Measurements from ENCODE around the gene TBCC.

TBCC gene, protein sequence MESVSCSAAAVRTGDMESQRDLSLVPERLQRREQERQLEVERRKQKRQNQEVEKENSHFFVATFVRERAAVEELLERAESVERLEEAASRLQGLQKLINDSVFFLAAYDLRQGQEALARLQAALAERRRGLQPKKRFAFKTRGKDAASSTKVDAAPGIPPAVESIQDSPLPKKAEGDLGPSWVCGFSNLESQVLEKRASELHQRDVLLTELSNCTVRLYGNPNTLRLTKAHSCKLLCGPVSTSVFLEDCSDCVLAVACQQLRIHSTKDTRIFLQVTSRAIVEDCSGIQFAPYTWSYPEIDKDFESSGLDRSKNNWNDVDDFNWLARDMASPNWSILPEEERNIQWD

DNA sequence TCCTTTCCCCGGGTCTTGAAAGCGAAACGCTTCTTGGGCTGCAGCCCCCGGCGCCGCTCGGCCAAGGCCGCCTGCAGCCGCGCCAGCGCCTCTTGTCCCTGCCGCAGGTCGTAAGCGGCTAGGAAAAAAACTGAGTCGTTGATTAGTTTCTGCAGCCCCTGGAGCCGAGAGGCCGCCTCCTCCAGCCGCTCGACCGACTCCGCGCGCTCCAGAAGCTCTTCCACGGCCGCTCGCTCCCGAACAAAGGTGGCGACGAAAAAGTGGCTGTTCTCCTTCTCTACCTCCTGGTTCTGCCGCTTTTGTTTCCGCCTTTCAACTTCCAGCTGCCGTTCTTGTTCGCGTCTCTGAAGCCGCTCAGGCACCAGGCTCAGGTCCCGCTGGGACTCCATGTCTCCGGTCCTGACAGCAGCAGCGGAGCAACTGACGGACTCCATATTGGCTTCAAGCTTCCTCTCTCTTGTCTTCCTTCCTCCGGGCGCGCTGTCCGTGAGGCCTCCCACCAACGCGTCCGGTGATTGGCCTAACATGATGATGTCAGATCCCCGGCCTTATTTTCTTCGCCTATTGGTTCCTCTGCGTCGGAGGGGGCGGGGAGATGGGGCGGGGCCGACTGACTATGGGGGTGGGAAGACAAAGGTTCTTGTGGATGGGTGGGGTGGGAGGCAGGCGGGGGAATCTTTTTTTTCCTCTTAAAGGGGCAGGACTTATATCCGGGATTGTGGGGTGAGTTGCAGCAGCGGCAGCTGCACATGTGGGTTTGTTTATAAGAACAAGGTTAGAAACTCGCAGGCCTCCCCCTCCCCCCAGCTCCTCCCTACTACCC is at the start of gene TBCC:
TBCC (minus strand) TSS at position 464 of the 823 bp plus-strand sequence; CDS start at position 434, 30 bp downstream.
- DNase-seq (ENCODE audit: low read depth) = peak; percentile 97
- H3K4me3 ChIP-seq (ENCODE audit: low read depth, low read length) = peak within 1 kb of the TSS; percentile 96

DNA sequence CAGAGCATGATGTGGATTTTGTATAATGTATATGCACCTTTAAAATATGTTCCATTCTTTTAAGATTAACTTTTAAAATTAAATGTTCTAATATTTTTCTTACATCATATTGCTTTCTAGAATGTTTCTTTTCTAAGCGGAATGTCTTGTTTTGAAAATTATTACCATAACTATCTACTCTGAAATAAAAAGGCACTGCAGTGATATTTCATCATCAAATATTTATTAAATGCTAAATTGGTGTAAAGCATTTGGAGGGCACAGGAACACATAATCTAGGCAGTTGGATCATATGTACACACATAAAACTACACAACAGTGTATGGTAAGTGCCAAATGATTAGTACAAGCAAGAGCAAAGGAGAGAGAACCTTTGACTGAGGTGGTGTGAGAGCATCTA is 49.7 kb upstream of the TBCC start:
- DNase-seq (ENCODE audit: low read depth) = no peak
- no peak overlapping the region for H3K4me3 ChIP-seq (ENCODE audit: low read depth, low read length)

DNA sequence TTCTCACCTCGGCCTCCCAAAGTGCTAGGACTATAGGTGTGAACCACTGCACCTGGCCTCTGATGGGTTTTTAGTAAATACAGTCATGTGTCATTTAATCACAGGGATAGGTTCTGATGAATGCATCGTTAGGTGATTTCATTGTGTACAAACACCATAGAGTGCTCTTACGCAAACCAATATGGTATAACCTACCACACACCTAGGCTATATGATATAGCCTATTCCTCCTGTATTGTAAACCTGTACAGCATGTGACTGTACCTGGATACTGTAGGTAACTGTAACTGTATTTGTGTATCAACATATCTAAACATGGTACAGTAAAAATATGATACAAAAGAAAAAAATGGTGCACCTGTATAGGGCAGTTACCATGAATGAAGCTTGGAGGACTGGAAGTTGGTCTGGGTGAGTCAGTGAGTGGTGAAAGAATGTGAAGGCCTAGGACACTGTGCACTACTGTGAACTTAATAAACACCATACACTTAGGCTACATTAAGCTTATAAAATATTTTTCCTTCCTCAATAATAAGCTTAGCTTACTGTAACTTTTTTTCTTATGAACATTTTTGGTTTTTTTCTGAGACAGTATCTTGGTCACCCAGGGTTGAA is 45.9 kb upstream of the TBCC start:
- H3K4me3 ChIP-seq (ENCODE audit: low read depth, low read length) = no peak overlapping the region
- no peak for DNase-seq (ENCODE audit: low read depth)

DNA sequence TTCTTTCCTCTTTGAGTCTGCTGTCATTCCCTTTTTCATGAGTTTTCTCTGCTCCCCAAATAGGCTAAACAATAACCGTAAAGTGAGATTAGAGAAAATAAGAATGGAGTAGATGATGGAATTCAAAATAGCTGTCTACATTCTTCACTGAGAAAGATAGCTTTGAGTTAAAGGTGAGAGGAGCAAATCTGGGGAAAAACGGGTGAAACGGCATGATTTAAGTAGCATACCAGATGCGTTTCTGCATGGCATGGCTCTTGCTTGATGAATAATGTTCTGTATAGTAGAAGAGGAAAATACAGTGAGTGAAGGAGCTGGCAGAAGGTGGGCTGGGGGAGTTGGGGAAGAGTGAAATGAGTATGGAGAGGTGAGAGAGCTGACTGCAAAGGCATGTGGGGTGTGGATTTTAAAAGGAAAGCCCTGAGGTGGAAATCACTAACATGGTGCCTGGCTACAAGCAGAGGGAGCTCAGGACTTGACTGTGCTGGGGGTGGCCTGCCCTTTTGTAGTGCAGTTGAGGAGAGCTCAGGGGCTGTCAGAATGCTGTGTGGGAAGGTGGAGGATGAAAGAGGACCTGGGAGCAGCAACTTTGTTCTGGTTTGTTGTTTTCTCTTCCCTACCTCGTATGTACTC is 44.8 kb upstream of the TBCC start:
- no peak for DNase-seq (ENCODE audit: low read depth)
- H3K4me3 ChIP-seq (ENCODE audit: low read depth, low read length) = no peak overlapping the region

DNA sequence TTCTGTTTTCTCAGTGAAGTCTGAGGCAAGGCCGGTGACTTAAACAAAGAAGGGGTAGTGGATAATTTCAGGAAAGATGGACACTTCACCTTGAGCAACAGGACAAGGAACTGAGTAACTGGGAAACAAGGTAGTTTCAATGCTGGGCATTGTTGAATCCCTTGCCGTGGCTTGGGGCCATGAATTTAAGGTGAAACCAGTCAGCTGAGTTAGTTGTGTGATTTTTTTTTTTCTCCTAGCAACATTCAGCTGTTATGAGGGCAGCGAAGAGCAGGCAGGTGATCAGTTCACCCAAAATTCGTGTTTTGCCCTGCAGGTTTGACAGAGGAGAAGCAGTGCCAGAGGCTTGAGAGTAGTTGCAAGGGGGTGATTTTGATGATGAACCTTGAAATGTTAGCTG is 42.8 kb upstream of the TBCC start:
- DNase-seq (ENCODE audit: low read depth) = no peak
- H3K4me3 ChIP-seq (ENCODE audit: low read depth, low read length) = no peak overlapping the region

DNA sequence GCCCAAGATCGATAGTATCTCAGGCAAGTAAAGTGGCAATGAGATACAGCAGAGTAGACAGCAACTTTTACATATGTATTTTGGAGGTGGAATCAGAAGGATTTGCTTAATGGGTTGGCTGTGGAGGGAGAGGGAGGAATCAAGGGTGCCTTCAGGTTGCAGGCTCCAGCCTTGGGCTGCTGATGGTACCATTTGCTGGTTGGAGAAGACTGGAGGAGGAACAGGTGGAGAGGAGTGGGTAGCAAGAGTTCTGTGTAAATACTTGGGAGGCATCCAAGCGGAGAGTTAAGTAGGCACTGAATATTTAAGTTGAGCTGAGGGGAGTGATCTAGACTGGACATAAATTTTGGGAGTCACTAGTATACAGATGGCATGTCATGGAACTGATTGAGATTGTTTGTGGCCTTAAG is 41.2 kb upstream of the TBCC start:
- H3K4me3 ChIP-seq (ENCODE audit: low read depth, low read length) = no peak overlapping the region
- DNase-seq (ENCODE audit: low read depth) = no peak

DNA sequence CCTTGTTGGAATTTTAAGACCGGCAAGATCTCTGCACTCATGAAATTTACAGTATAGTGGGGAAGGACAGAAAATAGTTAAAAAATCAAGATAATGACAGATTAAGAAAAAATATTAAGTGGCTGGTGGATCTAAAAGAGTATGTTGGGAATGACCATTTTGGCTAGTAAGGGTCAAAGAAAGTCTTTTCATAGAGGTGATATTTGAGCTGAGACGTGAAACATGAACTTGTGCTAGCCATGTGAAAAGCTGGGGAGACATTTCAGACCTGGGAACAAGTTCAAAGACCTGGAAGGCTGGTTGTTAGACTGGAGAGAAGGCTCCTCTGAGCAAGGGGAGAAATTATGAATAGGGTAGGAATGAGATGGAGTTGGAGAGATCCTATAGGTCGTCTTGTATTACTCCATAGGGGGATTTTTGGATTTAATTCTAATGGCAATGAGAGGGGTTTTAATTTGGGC is 40.7 kb upstream of the TBCC start:
- no peak overlapping the region for H3K4me3 ChIP-seq (ENCODE audit: low read depth, low read length)

DNA sequence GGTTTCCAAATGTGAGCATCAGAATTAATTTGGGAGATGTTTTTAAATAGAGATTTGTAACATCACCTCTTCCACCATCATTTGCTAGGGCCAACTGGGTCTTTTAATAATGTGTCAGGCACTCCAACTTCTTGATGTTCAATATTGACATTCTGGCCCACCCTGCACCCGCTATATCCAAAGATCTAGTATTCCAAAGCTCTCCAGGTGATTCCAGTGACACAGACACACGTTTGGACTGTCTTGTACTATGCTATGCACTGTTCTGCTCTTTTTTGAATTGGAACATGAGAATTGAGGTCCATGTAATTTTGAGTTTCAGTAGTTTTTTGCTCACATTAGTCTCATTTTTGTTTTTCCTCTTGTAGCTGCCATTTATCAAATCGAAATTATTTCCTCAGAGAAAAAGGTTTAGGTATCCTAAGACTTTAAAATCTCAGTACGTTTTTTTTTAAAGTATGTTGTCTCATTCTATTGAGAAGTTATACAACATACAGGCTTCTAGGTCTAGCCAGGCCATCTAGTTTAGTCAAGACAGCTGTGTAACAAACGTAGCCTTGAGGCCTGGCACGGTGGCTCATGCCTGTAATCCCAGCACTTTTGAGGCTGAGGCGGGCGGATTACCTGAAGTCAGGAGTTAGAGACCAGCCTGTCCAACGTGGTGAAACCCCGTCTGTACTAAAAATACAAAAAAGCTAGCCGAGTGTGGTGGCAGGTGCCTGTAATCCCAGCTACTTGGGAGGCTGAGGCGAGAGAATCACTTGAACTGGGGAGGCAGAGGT is 39.0 kb upstream of the TBCC start:
- no peak for DNase-seq (ENCODE audit: low read depth)
- H3K4me3 ChIP-seq (ENCODE audit: low read depth, low read length) = peak overlapping the region; percentile 80

More for the DNA sequence above, 40.7 kb upstream of the TBCC start:
- DNase-seq (ENCODE audit: low read depth) = no peak

DNA sequence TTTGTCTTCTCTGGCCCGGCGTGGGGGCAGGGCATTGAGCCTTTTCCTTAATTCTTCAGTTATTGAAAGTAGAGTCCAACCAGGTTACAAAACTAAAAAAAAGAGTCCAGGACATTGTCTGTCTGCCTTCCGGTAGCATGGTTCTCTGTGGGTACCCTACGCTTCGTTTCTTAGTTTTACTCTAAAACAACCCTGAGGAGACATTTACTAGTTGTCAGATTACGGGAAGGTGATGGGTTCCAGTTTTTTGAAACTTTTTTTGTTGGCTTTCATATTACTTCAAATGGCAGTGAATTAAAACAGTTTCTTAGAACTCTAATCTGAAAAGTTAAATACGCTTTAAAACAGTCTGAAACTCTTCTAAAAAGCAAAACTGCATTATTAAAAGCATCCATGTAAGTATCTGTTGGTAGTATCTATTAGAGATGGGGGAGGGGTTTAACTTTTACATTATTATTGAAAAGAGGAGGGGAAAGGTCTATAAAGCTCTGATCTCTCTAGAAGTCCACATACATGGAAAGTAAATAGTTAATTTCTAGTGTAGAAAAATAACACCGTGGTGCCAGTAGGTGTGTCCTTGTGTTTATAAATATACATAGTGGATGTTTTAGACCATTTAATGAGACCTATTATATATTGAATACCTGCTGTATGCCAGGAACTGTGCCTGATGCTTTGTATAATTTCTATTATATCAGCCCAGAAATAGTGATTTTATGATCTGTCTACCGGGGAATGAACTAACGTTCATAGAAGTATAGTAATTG is 38.2 kb upstream of the TBCC start:
- no peak for DNase-seq (ENCODE audit: low read depth)
- peak overlapping the region; percentile 80 for H3K4me3 ChIP-seq (ENCODE audit: low read depth, low read length)

DNA sequence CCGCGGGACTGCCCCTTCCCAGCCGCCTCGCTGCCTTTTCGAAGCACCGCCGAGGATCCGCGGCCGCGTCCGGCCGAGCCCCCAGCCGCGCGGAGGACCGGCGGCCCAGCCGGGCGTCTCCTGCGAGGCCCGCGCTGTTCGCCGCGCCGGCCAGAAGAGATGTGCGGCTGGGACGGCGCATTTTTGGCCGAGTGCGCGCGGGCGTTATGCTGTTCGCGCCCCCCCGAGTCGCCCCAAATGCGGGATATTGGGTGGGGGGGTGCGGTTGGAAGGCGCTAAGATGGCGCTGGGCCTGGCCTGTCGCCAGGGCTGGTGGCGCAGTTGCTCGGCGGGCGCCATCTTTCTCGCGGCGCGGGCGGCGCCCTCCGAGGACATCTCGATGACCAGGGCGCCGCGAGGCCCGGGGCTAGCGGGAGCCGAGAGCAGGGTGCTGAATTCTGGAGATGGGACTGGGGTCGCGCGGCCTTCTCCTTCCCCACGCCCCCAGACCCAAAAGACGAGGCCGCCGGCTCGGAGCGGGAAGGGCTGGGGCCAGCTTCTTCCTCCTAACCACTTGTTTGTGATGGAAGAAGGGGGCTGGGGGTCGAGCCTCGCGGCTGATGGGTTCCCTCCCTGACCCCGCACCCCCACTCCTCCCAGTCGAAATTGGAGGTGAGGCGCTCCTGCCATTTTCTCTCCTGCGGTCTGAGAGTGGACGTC is 37.4 kb upstream of the TBCC start:
- peak; percentile 21 for DNase-seq (ENCODE audit: low read depth)
- peak overlapping the region; percentile 80 for H3K4me3 ChIP-seq (ENCODE audit: low read depth, low read length)

DNA sequence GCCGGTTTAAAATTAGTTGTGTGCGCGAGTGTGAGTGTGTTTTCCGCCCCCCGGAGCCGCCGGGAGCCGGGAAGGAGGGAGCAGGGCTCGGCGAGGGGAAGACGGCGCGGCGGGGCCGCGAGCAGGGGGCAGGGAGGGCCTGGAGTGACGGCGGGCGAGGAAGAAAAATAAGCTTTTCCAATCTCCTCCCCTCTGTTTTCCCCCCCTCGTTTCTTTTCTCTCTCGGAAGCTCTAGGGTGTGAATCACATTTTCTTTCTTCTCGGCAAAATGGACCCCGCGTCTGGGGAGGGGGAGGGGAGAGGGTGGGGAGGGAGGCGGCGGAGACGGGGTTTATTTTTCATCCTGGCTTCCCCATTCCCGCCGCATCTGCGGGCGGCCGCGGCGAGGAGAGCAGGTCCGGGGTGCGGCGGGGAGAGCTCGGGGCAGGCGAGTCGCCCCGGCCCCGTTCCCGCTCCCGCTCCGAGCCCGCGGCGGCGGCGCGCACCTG is 36.8 kb upstream of the TBCC start:
- peak; percentile 77 for DNase-seq (ENCODE audit: low read depth)
- H3K4me3 ChIP-seq (ENCODE audit: low read depth, low read length) = peak overlapping the region; percentile 80

DNA sequence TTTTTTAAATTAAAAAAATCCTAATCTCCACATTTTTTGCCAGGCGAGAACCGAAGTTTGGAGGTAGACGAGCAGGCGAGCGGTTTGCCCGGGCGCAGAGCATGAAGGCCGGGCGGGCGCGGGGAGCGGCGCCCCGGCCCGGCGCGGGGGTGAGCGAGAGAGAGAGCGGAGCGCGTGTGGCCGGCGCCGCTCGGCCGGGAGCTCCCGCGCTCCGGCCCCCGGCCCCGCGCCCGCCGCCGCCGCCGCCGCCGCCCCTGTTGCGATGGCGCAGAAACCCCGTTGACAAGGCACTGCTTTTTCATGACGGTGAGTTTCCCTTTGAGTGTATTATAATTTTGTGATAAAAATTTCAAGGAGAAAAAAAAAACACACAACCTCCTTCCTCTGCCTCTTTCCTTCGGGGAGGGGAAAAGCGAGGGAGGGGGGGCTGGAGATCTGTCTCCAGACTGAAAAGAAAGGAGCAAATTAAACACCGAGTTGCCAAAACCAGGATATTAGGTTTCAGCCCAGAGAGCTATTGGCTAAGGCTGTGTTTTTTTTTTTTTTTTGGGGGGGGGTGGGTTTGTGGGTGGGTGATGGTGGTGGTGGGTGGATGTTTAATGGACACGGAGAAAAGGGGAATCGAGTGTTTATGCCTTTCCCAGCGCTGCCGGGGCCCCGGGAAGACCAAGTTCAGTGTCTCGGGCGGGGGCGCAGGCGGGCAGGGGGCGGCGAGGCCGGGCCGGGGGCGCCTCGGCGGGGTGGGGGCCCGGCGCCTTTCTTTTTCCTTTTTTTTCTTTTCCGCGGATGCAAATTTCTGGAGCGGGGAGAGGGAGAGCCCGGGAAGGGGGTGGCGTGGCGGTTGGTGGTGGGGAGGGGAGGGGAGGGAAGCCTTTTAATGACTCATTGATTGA is 36.1 kb upstream of the TBCC start, which contains the start of gene BICRAL:
BICRAL (plus strand) TSS at position 257 of the 893 bp plus-strand sequence. CDS start 39,971 bp downstream, outside the sequence.
- peak within 1 kb of the TSS; percentile 80 for H3K4me3 ChIP-seq (ENCODE audit: low read depth, low read length)
- DNase-seq (ENCODE audit: low read depth) = peak; percentile 44

DNA sequence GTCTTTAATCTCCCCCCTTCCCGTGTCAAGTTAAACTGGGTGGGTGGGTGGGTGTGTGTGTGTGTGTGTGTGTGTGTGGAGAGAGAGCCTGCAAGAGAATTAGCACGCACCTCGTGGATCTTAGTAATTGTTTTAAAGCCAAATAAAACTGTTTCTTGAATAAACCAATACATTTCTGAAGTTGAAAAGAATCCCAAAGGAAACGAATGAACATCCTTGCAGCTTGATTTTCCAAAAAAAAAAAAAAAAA is 35.6 kb upstream of the TBCC start:
- H3K4me3 ChIP-seq (ENCODE audit: low read depth, low read length) = peak overlapping the region; percentile 80
- DNase-seq (ENCODE audit: low read depth) = no peak

DNA sequence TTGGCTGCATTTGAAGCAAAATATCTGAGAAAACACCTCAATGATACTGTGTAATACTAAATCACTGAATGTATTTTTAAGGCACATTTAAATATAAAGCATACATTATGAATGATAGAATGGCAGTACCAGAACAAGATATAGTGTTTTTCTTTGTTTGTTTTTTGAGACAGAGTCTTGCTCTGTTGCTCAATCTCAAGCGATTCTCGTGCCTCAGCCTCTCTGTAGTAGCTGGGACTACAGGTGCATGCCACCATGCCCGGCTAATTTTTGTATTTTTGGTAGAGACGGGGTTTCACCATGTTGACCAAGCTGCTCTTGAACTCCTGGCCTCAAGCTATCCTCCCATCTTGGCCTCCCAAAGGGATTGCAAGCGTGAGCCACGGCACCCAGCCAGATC is 33.6 kb upstream of the TBCC start:
- DNase-seq (ENCODE audit: low read depth) = no peak
- H3K4me3 ChIP-seq (ENCODE audit: low read depth, low read length) = no peak overlapping the region

DNA sequence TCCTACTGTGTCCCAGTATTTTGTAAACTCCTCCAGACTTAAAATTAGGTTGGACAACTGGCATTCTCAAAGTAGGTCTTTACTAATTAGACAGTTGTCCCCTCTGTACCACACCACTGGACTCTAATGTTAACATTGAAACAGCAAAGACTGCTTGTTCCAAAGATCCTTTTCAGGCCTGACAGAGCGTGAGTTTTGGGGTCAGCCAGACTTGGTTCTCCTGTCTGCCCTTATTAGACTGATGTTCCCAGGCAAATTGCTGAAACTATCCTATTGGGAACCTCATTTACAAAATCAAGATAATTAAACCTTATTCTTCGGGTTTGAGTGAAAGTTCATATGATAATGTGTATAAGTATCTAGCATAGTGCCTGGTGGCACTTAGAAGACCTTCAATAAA is 32.2 kb upstream of the TBCC start:
- no peak for DNase-seq (ENCODE audit: low read depth)
- no peak overlapping the region for H3K4me3 ChIP-seq (ENCODE audit: low read depth, low read length)

DNA sequence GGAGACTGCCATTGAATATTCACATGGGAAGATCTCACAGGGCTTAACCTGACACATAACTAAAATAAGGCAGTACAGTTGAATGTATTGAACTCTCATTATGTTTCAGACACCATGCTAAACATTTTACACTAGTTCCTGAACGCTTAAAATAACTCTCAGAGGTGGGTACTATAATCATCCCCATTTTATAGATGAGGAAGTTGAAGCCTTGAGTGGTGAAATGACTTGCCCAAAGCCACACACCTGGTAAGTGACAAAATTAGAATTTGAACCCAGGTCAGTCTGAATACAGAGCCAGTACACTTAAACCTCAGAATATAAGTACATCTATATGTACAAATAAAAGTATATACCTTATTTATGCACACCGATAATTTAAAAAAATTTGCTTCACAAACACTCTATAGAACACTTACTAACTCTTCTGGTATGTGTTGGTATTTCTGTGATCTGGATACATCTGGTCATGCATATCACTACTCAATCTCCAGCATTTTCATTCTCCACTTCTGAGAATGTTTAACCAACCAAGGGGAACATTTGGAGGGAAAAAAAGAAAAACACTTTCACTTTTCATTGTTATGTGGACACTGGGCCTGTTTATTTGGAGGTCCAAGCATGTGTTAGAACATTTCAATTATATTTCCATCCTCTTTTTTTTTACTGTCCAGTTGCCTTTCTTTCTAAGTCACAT is 31.4 kb upstream of the TBCC start:
- DNase-seq (ENCODE audit: low read depth) = peak; percentile 23
- no peak overlapping the region for H3K4me3 ChIP-seq (ENCODE audit: low read depth, low read length)

Data from skeletal muscle cell (primary cell).